ENCODE results near the gene PPP2R2C.

The PPP2R2C gene

DNA sequence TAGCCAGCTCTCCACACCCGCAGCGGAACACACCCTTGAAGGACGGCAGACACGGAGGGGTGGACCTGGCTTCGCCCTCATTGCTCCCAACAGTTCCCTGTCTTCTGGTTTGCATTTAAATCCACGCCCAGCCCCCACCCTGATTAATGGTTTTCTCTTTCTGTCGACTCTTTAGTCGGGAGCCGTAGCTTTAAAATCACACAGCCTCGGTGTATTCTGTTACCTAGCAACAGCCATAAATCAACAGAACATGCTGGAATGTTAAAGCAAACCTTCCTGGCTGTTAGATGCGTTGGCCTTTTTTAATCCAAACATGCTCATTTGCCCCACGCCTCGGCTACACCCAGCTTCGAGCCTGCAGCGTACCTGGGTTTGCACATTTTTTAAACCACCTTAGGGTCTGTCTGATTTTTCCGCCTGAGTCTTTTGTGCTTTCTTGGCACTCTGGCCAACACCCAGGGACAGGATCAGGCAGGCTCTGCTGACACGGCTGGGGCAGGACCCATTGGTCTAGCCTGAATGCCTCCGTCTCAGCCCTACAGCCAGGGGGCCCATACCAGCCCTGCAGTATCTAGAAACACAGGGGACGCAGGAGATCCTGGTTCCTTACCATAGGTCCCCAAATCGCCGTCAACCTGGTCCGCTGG lies 21.4 kb upstream of the PPP2R2C start:
- Histone ChIP-seq H3K4me3 (ENCODE audit: low read length, poor library complexity, severe bottlenecking) (no peak overlapping the region), H4K20me1 (ENCODE audit: insufficient read depth, low read length, poor library complexity, severe bottlenecking) (no peaks in the 10 kb centered on the region), H3K36me3 (ENCODE audit: insufficient read depth, low read length) (no peaks in the 10 kb centered on the region), H3K79me2 (ENCODE audit: insufficient read depth, low read length) (no peaks in the 10 kb centered on the region), H3K9ac (ENCODE audit: low read depth, low read length, poor library complexity, severe bottlenecking) (no peak overlapping the region), H3K9me3 (ENCODE audit: insufficient read depth, low read depth, low read length) (peaks cover 7% of the 10 kb centered on the region; the same call in 1 of the 2 replicates), H3K4me2 (ENCODE audit: low read depth, low read length, poor library complexity, severe bottlenecking) (no peak overlapping the region), H3K27me3 (ENCODE audit: insufficient read depth, low read length, poor library complexity, severe bottlenecking) (no peaks in the 10 kb centered on the region), H3F3A (ENCODE audit: low read depth) (no peaks in the 10 kb centered on the region), H2AFZ (ENCODE audit: low read length) (no peak overlapping the region), H3K9me2 (replicated peaks; ENCODE audit: low read depth, low read length) (no peaks in the 10 kb centered on the region), H3K4me1 (ENCODE audit: insufficient read depth, low read length, poor library complexity, severe bottlenecking) (no peaks in the 10 kb centered on the region)
- TF ChIP-seq, protein P1, sequence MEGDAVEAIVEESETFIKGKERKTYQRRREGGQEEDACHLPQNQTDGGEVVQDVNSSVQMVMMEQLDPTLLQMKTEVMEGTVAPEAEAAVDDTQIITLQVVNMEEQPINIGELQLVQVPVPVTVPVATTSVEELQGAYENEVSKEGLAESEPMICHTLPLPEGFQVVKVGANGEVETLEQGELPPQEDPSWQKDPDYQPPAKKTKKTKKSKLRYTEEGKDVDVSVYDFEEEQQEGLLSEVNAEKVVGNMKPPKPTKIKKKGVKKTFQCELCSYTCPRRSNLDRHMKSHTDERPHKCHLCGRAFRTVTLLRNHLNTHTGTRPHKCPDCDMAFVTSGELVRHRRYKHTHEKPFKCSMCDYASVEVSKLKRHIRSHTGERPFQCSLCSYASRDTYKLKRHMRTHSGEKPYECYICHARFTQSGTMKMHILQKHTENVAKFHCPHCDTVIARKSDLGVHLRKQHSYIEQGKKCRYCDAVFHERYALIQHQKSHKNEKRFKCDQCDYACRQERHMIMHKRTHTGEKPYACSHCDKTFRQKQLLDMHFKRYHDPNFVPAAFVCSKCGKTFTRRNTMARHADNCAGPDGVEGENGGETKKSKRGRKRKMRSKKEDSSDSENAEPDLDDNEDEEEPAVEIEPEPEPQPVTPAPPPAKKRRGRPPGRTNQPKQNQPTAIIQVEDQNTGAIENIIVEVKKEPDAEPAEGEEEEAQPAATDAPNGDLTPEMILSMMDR (conservative IDR thresholded peaks at IDR 0.05; ENCODE audit: low read length) = no peak
- no peak for TF ChIP-seq EZH2phosphoT487 (IDR thresholded peaks at IDR 0.05; ENCODE audit: borderline replicate concordance)

DNA sequence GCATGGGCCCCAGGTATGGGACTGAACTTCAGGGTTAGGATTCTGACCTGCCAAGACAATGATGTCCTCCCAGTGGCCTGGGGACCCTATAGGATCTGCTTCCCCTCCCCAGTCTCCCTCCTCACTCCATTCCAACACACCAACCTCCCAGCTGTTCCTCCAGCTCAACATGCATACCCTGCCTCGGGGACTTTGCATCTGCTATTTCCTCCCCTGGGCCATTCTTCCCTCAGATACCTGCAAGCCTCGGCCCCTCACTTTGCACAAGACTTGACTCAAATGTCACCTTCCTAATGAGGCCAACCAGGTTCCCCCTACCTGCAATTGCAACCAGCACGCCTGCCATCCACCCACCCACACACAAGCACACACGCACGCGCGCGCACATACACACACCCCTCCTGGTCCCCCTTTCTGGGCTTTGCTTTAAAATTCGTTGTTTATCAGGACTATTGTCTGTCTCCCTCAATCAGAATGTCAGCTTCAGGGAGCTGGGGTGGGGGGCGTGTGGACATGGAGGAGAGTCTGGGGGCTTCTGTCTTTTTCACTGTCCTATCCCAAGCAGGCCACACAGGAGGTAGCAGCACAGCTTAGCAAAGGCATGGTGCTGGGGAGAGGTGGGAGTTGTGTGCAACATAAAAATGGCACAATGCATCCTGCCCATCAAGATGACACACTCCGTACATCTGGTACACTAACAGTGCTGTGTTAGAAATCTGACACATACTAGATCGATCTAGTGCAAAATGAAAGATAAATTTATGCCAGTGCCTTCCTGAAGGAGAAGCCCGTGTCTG lies 20.6 kb upstream of the PPP2R2C start:
- Histone ChIP-seq H3K9ac (ENCODE audit: low read depth, low read length, poor library complexity, severe bottlenecking) (no peak overlapping the region), H3K4me1 (ENCODE audit: insufficient read depth, low read length, poor library complexity, severe bottlenecking) (no peaks in the 10 kb centered on the region), H3K9me2 (replicated peaks; ENCODE audit: low read depth, low read length) (no peaks in the 10 kb centered on the region), H3F3A (ENCODE audit: low read depth) (no peaks in the 10 kb centered on the region), H2AFZ (ENCODE audit: low read length) (no peak overlapping the region), H3K4me3 (ENCODE audit: low read length, poor library complexity, severe bottlenecking) (no peak overlapping the region), H3K27me3 (ENCODE audit: insufficient read depth, low read length, poor library complexity, severe bottlenecking) (no peaks in the 10 kb centered on the region), H3K4me2 (ENCODE audit: low read depth, low read length, poor library complexity, severe bottlenecking) (no peak overlapping the region), H3K36me3 (ENCODE audit: insufficient read depth, low read length) (no peaks in the 10 kb centered on the region), H4K20me1 (ENCODE audit: insufficient read depth, low read length, poor library complexity, severe bottlenecking) (no peaks in the 10 kb centered on the region), H3K79me2 (ENCODE audit: insufficient read depth, low read length) (no peaks in the 10 kb centered on the region), H3K9me3 (ENCODE audit: insufficient read depth, low read depth, low read length) (peaks cover 7% of the 10 kb centered on the region; the same call in 1 of the 2 replicates)
- no peak for TF ChIP-seq EZH2phosphoT487 (IDR thresholded peaks at IDR 0.05; ENCODE audit: borderline replicate concordance)
- TF ChIP-seq, protein P1 (conservative IDR thresholded peaks at IDR 0.05; ENCODE audit: low read length) = no peak

DNA sequence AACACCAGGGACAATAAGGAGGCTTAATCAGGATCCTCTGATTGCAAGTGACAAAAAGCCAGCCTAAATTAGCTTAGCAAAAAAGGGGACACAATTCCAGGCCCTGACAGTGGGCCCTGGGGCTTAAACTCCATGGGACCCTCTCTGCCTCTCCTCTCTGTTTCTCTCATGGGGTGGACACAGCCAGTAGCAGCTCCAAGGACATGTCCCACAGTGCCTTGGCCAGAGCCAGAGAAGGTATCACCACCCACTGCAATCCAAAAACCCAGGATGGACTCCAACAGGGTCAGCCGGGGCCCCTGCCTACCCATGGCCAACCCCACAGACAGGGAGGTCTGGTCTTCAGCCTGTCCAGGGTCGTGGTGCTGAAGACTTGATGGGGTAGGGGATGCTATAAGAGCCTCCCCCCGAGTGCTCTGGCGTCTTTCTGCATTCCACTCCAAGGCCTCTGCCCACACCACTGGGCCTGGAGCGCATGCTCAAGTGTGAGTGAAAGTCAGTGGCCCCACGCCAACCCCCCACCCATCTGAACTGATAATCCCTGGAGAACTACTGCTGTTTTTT lies 19.7 kb upstream of the PPP2R2C start:
- TF ChIP-seq EZH2phosphoT487 (IDR thresholded peaks at IDR 0.05; ENCODE audit: borderline replicate concordance) = no peak
- TF ChIP-seq, protein P1 (conservative IDR thresholded peaks at IDR 0.05; ENCODE audit: low read length) = no peak
- Histone ChIP-seq H3K9ac (ENCODE audit: low read depth, low read length, poor library complexity, severe bottlenecking) (no peak overlapping the region), H3K4me1 (ENCODE audit: insufficient read depth, low read length, poor library complexity, severe bottlenecking) (no peaks in the 10 kb centered on the region), H3K9me3 (ENCODE audit: insufficient read depth, low read depth, low read length) (peaks cover 7% of the 10 kb centered on the region; the same call in 1 of the 2 replicates), H3K27me3 (ENCODE audit: insufficient read depth, low read length, poor library complexity, severe bottlenecking) (no peaks in the 10 kb centered on the region), H3F3A (ENCODE audit: low read depth) (no peaks in the 10 kb centered on the region), H3K36me3 (ENCODE audit: insufficient read depth, low read length) (no peaks in the 10 kb centered on the region), H3K4me3 (ENCODE audit: low read length, poor library complexity, severe bottlenecking) (no peak overlapping the region), H3K4me2 (ENCODE audit: low read depth, low read length, poor library complexity, severe bottlenecking) (no peak overlapping the region), H4K20me1 (ENCODE audit: insufficient read depth, low read length, poor library complexity, severe bottlenecking) (no peaks in the 10 kb centered on the region), H2AFZ (ENCODE audit: low read length) (no peak overlapping the region), H3K79me2 (ENCODE audit: insufficient read depth, low read length) (no peaks in the 10 kb centered on the region), H3K9me2 (replicated peaks; ENCODE audit: low read depth, low read length) (no peaks in the 10 kb centered on the region)
